22Rv1 (cell line): ENCODE results near the gene CSTB.

ENCODE experiments used
- ZFX ChIP-seq: fragments of 450-650 bp; IDR thresholded peaks from 2 replicates; pipeline ENCODE4 v1.6.1; 2017; ENCODE audit warnings: antibody characterized with exemption, borderline replicate concordance
- TF ChIP-seq, protein P1 (sequence below): fragments of 450-650 bp; IDR thresholded peaks from 2 replicates; pipeline ENCODE4 v1.5.1; 2017; ENCODE audit warnings: mild to moderate bottlenecking

DNA sequence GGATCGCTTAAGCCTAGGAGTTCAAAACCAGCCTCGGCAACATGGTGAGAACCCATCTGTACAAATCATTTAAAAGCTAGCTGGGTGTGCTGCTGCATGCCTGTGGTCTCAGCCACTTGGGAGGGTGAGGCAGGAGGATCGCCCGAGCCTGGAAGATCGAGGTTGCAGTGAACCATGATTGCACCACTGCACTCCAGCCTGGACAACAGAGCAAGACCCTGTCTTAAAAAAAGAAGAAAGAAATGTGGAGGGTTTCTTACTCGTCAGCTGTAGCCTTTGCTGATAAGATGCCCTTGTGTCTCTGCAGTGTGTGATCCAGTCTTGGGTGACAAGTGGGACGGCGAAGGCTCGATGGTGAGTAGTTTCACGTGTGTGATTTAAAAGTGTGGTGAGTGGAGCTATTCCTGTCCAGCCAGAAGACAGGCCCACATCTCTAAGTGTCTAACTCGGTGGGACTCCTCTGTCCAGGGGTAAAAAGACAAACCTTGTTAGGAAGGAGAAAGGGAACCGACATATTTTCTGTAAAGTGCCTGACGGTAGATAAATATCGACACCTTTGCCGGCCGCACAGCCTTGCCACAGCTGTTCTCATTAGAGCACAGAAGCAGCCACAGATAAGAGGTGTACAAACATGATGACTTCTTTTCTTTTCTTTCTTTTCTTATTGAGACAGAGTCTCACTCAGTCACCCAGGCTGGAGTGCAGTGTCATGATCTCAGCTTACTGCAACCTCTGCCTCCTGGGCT is 30.2 kb downstream of the CSTB start:
- TF ChIP-seq, protein P1, sequence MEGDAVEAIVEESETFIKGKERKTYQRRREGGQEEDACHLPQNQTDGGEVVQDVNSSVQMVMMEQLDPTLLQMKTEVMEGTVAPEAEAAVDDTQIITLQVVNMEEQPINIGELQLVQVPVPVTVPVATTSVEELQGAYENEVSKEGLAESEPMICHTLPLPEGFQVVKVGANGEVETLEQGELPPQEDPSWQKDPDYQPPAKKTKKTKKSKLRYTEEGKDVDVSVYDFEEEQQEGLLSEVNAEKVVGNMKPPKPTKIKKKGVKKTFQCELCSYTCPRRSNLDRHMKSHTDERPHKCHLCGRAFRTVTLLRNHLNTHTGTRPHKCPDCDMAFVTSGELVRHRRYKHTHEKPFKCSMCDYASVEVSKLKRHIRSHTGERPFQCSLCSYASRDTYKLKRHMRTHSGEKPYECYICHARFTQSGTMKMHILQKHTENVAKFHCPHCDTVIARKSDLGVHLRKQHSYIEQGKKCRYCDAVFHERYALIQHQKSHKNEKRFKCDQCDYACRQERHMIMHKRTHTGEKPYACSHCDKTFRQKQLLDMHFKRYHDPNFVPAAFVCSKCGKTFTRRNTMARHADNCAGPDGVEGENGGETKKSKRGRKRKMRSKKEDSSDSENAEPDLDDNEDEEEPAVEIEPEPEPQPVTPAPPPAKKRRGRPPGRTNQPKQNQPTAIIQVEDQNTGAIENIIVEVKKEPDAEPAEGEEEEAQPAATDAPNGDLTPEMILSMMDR = no peak
- no peak for TF ChIP-seq ZFX
